ENCODE results near the gene CLCN4.

DNA sequence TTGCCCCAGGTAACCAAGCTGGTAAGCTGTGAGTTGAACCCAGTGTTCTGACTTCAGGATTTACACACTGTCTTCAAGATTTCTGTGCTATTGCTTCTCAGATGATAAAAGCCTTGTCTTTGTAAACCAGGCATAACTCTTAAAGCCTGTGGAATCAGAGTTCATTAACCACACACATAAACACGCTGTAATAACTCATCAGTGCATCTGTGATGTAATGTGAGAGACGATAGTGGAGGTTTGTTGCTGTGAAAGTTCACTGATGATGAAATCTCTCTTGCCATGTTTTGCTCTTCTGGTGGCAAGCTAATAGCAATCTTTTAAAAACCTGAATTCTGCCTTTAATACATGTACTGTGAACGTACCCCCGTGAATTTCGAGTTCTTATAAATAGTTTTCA lies 41.5 kb downstream of the CLCN4 start:
- TF ChIP-seq, protein P1, sequence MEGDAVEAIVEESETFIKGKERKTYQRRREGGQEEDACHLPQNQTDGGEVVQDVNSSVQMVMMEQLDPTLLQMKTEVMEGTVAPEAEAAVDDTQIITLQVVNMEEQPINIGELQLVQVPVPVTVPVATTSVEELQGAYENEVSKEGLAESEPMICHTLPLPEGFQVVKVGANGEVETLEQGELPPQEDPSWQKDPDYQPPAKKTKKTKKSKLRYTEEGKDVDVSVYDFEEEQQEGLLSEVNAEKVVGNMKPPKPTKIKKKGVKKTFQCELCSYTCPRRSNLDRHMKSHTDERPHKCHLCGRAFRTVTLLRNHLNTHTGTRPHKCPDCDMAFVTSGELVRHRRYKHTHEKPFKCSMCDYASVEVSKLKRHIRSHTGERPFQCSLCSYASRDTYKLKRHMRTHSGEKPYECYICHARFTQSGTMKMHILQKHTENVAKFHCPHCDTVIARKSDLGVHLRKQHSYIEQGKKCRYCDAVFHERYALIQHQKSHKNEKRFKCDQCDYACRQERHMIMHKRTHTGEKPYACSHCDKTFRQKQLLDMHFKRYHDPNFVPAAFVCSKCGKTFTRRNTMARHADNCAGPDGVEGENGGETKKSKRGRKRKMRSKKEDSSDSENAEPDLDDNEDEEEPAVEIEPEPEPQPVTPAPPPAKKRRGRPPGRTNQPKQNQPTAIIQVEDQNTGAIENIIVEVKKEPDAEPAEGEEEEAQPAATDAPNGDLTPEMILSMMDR (IDR thresholded peaks at IDR 0.05), result no peak
- no peak for TF ChIP-seq POLR2A (IDR thresholded peaks at IDR 0.05)
- no peak for TF ChIP-seq EP300 (IDR thresholded peaks at IDR 0.05)

Measured in ovary (tissue), 3 donors.